Activated CD8-positive, alpha-beta memory T cell treated with anti-CD3 and anti-CD28 coated beads for 36 hours (primary cell): ENCODE results near the gene RASL11A. TPM values are rescaled to one million over a fixed set of nuclear protein-coding genes. Genes with fewer than 3 reads are reported as not detected.
"Not testable (repeated sequence)": the region's sequence is repeated elsewhere in the genome, so short reads cannot be mapped to it uniquely, and the experiment has no call there.

Source experiments
- CTCF ChIA-PET: fragments of 350-600 bp; sonication (Branson Sonifier 250); formaldehyde crosslinking; loops from one replicate; lab custom pipeline; 2021; ENCODE audit warnings: antibody characterized with exemption; lab: Charles Lee
- POLR2A ChIA-PET: fragments of 350-600 bp; sonication (Branson Sonifier 250); formaldehyde crosslinking; loops from one replicate; lab custom pipeline; 2021; ENCODE audit warnings: antibody characterized with exemption; lab: Charles Lee
- total RNA-seq, 2 experiments: library from RNA; stranded (reverse); gene quantifications; one replicate each; pipeline ENCODE4 v1.2.3, GENCODE V29; 2021

Gene RASL11A
- total RNA-seq, 2 experiments from 2014 or later = 2.7 to 2.8 TPM

DNA sequence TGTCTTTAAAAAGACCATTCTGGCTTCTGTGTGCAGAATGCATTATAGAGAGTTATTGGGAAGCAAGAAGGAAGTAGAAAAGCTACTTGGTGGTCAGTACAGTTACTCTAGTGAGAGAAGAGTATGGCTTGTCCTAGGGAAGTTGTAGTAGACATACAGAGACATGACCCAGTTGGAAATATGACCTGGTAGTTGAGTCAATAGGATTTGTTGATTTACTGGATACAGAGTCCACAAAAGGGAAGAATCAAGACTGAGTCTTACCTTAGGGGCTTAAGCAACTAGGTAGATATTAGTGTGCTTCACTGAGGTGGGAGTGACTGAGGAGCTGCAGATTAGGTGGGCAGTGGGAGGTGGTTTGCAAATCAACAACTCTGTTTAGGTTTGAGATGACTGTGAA, 48.8 kb downstream of the RASL11A start:
- POLR2A ChIA-PET = no interaction called here
- CTCF ChIA-PET = no interaction called here

GRCh38 chr13:27321468-27322431, 51.1 kb downstream of the RASL11A start:
- POLR2A ChIA-PET = no interaction called here
- CTCF ChIA-PET = no interaction called here

- POLR2A ChIA-PET, CTCF ChIA-PET: not testable (repeated sequence)
Measured at GRCh38 chr13:27322443-27322842, 51.8 kb downstream of the RASL11A start.

Other genes with a start within 250 kb of the RASL11A start
- 10 to 100 TPM; 63.0 to 65.8 TPM for gene USP12, start 99.0 kb upstream of the RASL11A start, total RNA-seq
- 1,000 to 10,000 TPM; 1,153 to 1,269 TPM for gene RPL21, start 19.3 kb upstream of the RASL11A start, total RNA-seq
- gene GTF3A, start 153.8 kb downstream of the RASL11A start, total RNA-seq = 100 to 1,000 TPM; 300 to 307 TPM
- 10 to 100 TPM; 30.1 to 31.8 TPM for gene MTIF3, start 179.7 kb downstream of the RASL11A start, total RNA-seq